Activated CD4-positive, alpha-beta T cell treated with anti-CD3 and anti-CD28 coated beads, Interleukin-2, amount 10 ng/mL, durations not matched to agents 7 days and 5 days (primary cell): Measurements from ENCODE around the gene WTAP. TPM values are rescaled to one million over a fixed set of nuclear protein-coding genes. Genes with fewer than 3 reads are reported as not detected.
"Not testable (repeated sequence)": the region's sequence is repeated elsewhere in the genome, so short reads cannot be mapped to it uniquely, and the experiment has no call there.

Experiments
- CTCF ChIA-PET: fragments of 350-600 bp; sonication (Branson Sonifier 250); formaldehyde crosslinking; loops from one replicate; lab custom pipeline; 2021; ENCODE audit warnings: antibody characterized with exemption; lab: Charles Lee
- POLR2A ChIA-PET: fragments of 350-600 bp; sonication (Branson Sonifier 250); formaldehyde crosslinking; loops from one replicate; lab custom pipeline; 2021; ENCODE audit warnings: antibody characterized with exemption; lab: Charles Lee
- DNase-seq: peaks from one replicate; pipeline ENCODE4 v3.0.0-alpha.2; 2020
- H3K27ac Mint-ChIP-seq: one replicate; pipeline ENCODE4 v1.8.0; 2021; ENCODE audit warnings: mild to moderate bottlenecking, moderate library complexity, mixed read lengths
- H3K27me3 Mint-ChIP-seq: one replicate; pipeline ENCODE4 v1.8.0; 2021; ENCODE audit warnings: mixed read lengths
- H3K36me3 Mint-ChIP-seq: one replicate; pipeline ENCODE4 v1.8.0; 2021; ENCODE audit warnings: low read depth, mixed read lengths
- H3K4me1 Mint-ChIP-seq: one replicate; pipeline ENCODE4 v1.8.0; 2021; ENCODE audit warnings: mixed read lengths
- H3K4me3 Mint-ChIP-seq: one replicate; pipeline ENCODE4 v1.8.0; 2021; ENCODE audit warnings: mild to moderate bottlenecking, moderate library complexity, mixed read lengths
- H3K9me3 Mint-ChIP-seq: one replicate; pipeline ENCODE4 v1.8.0; 2021; ENCODE audit warnings: mixed read lengths
- total RNA-seq, 2 experiments: library from RNA; stranded (reverse); gene quantifications; one replicate each; pipeline ENCODE4 v1.2.3, GENCODE V29; 2021

Gene WTAP
- total RNA-seq, 2 experiments from 2014 or later = 120 to 131 TPM

- DNase-seq = no peak
- Mint-ChIP-seq H3K27ac (no peak overlapping the region), H3K36me3 (peaks cover 15% of the 10 kb centered on the region), H3K9me3 (peaks cover 1% of the 10 kb centered on the region), H3K4me1 (peaks cover 9% of the 10 kb centered on the region), H3K27me3 (no peaks in the 10 kb centered on the region), H3K4me3 (no peak overlapping the region)
- ChIA-PET POLR2A (no interaction called here), CTCF (interaction anchor here (0.7 to 2.2 kb wide), 5 partner anchors 10 to 558 kb away, joined by 3 to 12 read pairs (median 4); no protein-coding TSS in a partner anchor)
These were observed 25.8 kb upstream of the WTAP start for GRCh38 chr6:159701413-159701999.

GRCh38 chr6:159710603-159711002 lies 16.7 kb upstream of the WTAP start:
- not testable (repeated sequence) for H3K4me1 Mint-ChIP-seq, H3K36me3 Mint-ChIP-seq, H3K27ac Mint-ChIP-seq, H3K27me3 Mint-ChIP-seq, H3K9me3 Mint-ChIP-seq, H3K4me3 Mint-ChIP-seq, DNase-seq
- CTCF ChIA-PET = interaction anchor here (1.2 kb wide), 1 partner anchor 10 kb away, joined by 3 read pairs; no protein-coding TSS in a partner anchor
- POLR2A ChIA-PET = interaction anchor here (0.7 kb wide), 1 partner anchor 21 kb away, joined by 3 read pairs; no protein-coding TSS in a partner anchor

GRCh38 chr6:159712389-159712788 lies 14.9 kb upstream of the WTAP start:
- H3K27me3 Mint-ChIP-seq, H3K9me3 Mint-ChIP-seq, DNase-seq, H3K36me3 Mint-ChIP-seq, POLR2A ChIA-PET, H3K4me1 Mint-ChIP-seq, H3K4me3 Mint-ChIP-seq, H3K27ac Mint-ChIP-seq: not testable (repeated sequence)
- CTCF ChIA-PET = interaction anchor here (0.6 kb wide), 1 partner anchor 17 kb away, joined by 3 read pairs; no protein-coding TSS in a partner anchor

GRCh38 chr6:159713984-159714383 lies 13.3 kb upstream of the WTAP start:
- Mint-ChIP-seq H3K4me1 (peaks cover 8% of the 10 kb centered on the region), H3K4me3 (no peak overlapping the region), H3K36me3 (peaks cover 4% of the 10 kb centered on the region), H3K27ac (no peak overlapping the region), H3K27me3 (no peaks in the 10 kb centered on the region), H3K9me3 (no peaks in the 10 kb centered on the region)
- DNase-seq = no peak
- POLR2A ChIA-PET = no interaction called here
- CTCF ChIA-PET = no interaction called here

GRCh38 chr6:159714404-159714803 lies 12.9 kb upstream of the WTAP start:
- DNase-seq = no peak
- H3K27ac Mint-ChIP-seq = no peak overlapping the region
- H3K4me3 Mint-ChIP-seq = no peak overlapping the region
- H3K36me3 Mint-ChIP-seq = peaks cover 4% of the 10 kb centered on the region
- ChIA-PET POLR2A (no interaction called here), CTCF (no interaction called here)
- H3K9me3 Mint-ChIP-seq = no peaks in the 10 kb centered on the region
- H3K4me1 Mint-ChIP-seq = peaks cover 8% of the 10 kb centered on the region
- no peaks in the 10 kb centered on the region for H3K27me3 Mint-ChIP-seq

GRCh38 chr6:159715166-159715565 lies 12.1 kb upstream of the WTAP start:
- no peaks in the 10 kb centered on the region for H3K9me3 Mint-ChIP-seq
- no peak for DNase-seq
- H3K4me3 Mint-ChIP-seq = no peak overlapping the region
- H3K27me3 Mint-ChIP-seq = no peaks in the 10 kb centered on the region
- ChIA-PET POLR2A (no interaction called here), CTCF (no interaction called here)
- H3K27ac Mint-ChIP-seq = no peak overlapping the region
- peaks cover 8% of the 10 kb centered on the region for H3K4me1 Mint-ChIP-seq
- H3K36me3 Mint-ChIP-seq = peaks cover 4% of the 10 kb centered on the region

GRCh38 chr6:159715605-159716004 lies 11.7 kb upstream of the WTAP start:
- CTCF ChIA-PET = interaction anchor here (0.6 kb wide), 1 partner anchor 15 kb away, joined by 3 read pairs; no protein-coding TSS in a partner anchor
- POLR2A ChIA-PET = no interaction called here
- Mint-ChIP-seq H3K9me3 (no peaks in the 10 kb centered on the region), H3K4me1 (peaks cover 8% of the 10 kb centered on the region), H3K27me3 (no peaks in the 10 kb centered on the region), H3K27ac (no peak overlapping the region), H3K36me3 (peaks cover 4% of the 10 kb centered on the region), H3K4me3 (no peak overlapping the region)
- no peak for DNase-seq

- ChIA-PET POLR2A (no interaction called here), CTCF (interaction anchor here (0.6 kb wide), 1 partner anchor 15 kb away, joined by 3 read pairs; no protein-coding TSS in a partner anchor)
- Mint-ChIP-seq H3K36me3 (peaks cover 4% of the 10 kb centered on the region), H3K4me1 (peaks cover 8% of the 10 kb centered on the region), H3K9me3 (no peaks in the 10 kb centered on the region), H3K4me3 (no peak overlapping the region), H3K27ac (no peak overlapping the region), H3K27me3 (no peaks in the 10 kb centered on the region)
- DNase-seq = no peak
These were observed 10.8 kb upstream of the WTAP start for GRCh38 chr6:159716247-159717096.

GRCh38 chr6:159718634-159719033 lies 8.7 kb upstream of the WTAP start:
- no peak for DNase-seq
- H3K36me3 Mint-ChIP-seq = peaks cover 19% of the 10 kb centered on the region
- H3K9me3 Mint-ChIP-seq = peaks cover 10% of the 10 kb centered on the region
- H3K27me3 Mint-ChIP-seq = no peaks in the 10 kb centered on the region
- no peak overlapping the region for H3K27ac Mint-ChIP-seq
- no peak overlapping the region for H3K4me3 Mint-ChIP-seq
- H3K4me1 Mint-ChIP-seq = peaks cover 17% of the 10 kb centered on the region
- POLR2A ChIA-PET = no interaction called here
- CTCF ChIA-PET = interaction anchor here (0.7 to 1.5 kb wide), 2 partner anchors 8 to 19 kb away, joined by 4 to 5 read pairs; partner anchors contain the start of gene WTAP

- ChIA-PET POLR2A (no interaction called here), CTCF (no interaction called here)
- Mint-ChIP-seq H3K27ac (no peak overlapping the region), H3K36me3 (peaks cover 23% of the 10 kb centered on the region), H3K9me3 (peaks cover 10% of the 10 kb centered on the region), H3K4me3 (no peak overlapping the region), H3K27me3 (no peaks in the 10 kb centered on the region), H3K4me1 (peaks cover 19% of the 10 kb centered on the region)
- no peak for DNase-seq
These were observed 8.0 kb upstream of the WTAP start for GRCh38 chr6:159719287-159719686.

- H3K27me3 Mint-ChIP-seq = no peaks in the 10 kb centered on the region
- no peak overlapping the region for H3K4me3 Mint-ChIP-seq
- POLR2A ChIA-PET = no interaction called here
These were observed 6.6 kb upstream of the WTAP start for GRCh38 chr6:159720708-159721107.

GRCh38 chr6:159721981-159722380 lies 5.3 kb upstream of the WTAP start:
- H3K27ac Mint-ChIP-seq, POLR2A ChIA-PET, H3K27me3 Mint-ChIP-seq, H3K4me3 Mint-ChIP-seq, H3K9me3 Mint-ChIP-seq, DNase-seq: not testable (repeated sequence)
- peaks cover 30% of the 10 kb centered on the region for H3K4me1 Mint-ChIP-seq
- H3K36me3 Mint-ChIP-seq = peaks cover 23% of the 10 kb centered on the region
- CTCF ChIA-PET = interaction anchor here (1.1 kb wide), 1 partner anchor 10 kb away, joined by 4 read pairs; no protein-coding TSS in a partner anchor

More at GRCh38 chr6:159720708-159721107, 6.6 kb upstream of the WTAP start:
- Mint-ChIP-seq H3K4me1 (peaks cover 22% of the 10 kb centered on the region), H3K9me3 (peaks cover 10% of the 10 kb centered on the region), H3K36me3 (peaks cover 19% of the 10 kb centered on the region), H3K27ac (no peak overlapping the region)
- peak; percentile 71 for DNase-seq
- CTCF ChIA-PET = interaction anchor here (1.0 to 1.5 kb wide), 3 partner anchors 10 to 20 kb away, joined by 3 read pairs; no protein-coding TSS in a partner anchor

GRCh38 chr6:159722655-159723054 lies 4.7 kb upstream of the WTAP start:
- Mint-ChIP-seq H3K4me1 (peaks cover 30% of the 10 kb centered on the region), H3K9me3 (peaks cover 10% of the 10 kb centered on the region), H3K36me3 (peaks cover 23% of the 10 kb centered on the region), H3K4me3 (no peak overlapping the region), H3K27ac (no peak overlapping the region), H3K27me3 (no peaks in the 10 kb centered on the region)
- ChIA-PET POLR2A (no interaction called here), CTCF (interaction anchor here (1.1 to 1.5 kb wide), 2 partner anchors 10 to 23 kb away, joined by 4 read pairs; no protein-coding TSS in a partner anchor)
- DNase-seq = no peak
